Activated CD4-positive, alpha-beta memory T cell treated with anti-CD3 and anti-CD28 coated beads, Interleukin-2, amount 10 ng/mL, durations not matched to agents 7 days and 5 days (primary cell): ENCODE measurements around the gene FOXR1. TPM values are rescaled to one million over a fixed set of nuclear protein-coding genes. Genes with fewer than 3 reads are reported as not detected.

ENCODE experiments used
- total RNA-seq, 2 experiments: library from RNA; stranded (reverse); gene quantifications; one replicate each; pipeline ENCODE4 v1.2.3, GENCODE V29; 2021

FOXR1 gene
- total RNA-seq, 2 experiments from 2014 or later, result not detected

Other genes with a start within 250 kb of the FOXR1 start
- 100 to 1,000 TPM; 154 to 155 TPM for gene DDX6, start 180.6 kb upstream of the FOXR1 start, total RNA-seq
- under 1 TPM; 0.83 to 0.86 TPM for gene CXCR5, start 87.9 kb upstream of the FOXR1 start, total RNA-seq
- gene BCL9L, start 45.8 kb upstream of the FOXR1 start, total RNA-seq, result 10 to 100 TPM; 56.8 to 62.5 TPM
- gene UPK2, start 15.5 kb upstream of the FOXR1 start, total RNA-seq, result not detected
- 10 to 100 TPM; 34.6 to 35.0 TPM for gene CENATAC, start 26.4 kb downstream of the FOXR1 start, total RNA-seq
- 1,000 to 10,000 TPM; 1,257 to 1,287 TPM for gene RPS25, start 46.6 kb downstream of the FOXR1 start, total RNA-seq
- gene TRAPPC4, start 47.0 kb downstream of the FOXR1 start, total RNA-seq, result 10 to 100 TPM; 67.0 to 71.1 TPM
- 10 to 100 TPM; 31.6 to 33.9 TPM for gene SLC37A4, start 59.1 kb downstream of the FOXR1 start, total RNA-seq
- gene HYOU1, start 85.4 kb downstream of the FOXR1 start, total RNA-seq, result 100 to 1,000 TPM; 123 to 125 TPM
- 10 to 100 TPM; 30.6 to 36.1 TPM for gene VPS11, start 96.1 kb downstream of the FOXR1 start, total RNA-seq
- 10 to 100 TPM; 17.3 to 18.8 TPM for gene HMBS, start 113.1 kb downstream of the FOXR1 start, total RNA-seq
- 10 to 100 TPM; 57.3 to 58.4 TPM for gene DPAGT1, start 130.1 kb downstream of the FOXR1 start, total RNA-seq
- gene C2CD2L, start 135.6 kb downstream of the FOXR1 start, total RNA-seq, result 10 to 100 TPM; 28.5 to 29.2 TPM
- 10 to 100 TPM; 36.6 to 36.7 TPM for gene HINFP, start 149.8 kb downstream of the FOXR1 start, total RNA-seq
- not detected for gene ABCG4, start 177.3 kb downstream of the FOXR1 start, total RNA-seq
- gene NLRX1, start 197.0 kb downstream of the FOXR1 start, total RNA-seq, result 10 to 100 TPM; 19.2 to 21.9 TPM
- under 1 TPM; 0.33 to 0.35 TPM for gene NHERF4, start 213.7 kb downstream of the FOXR1 start, total RNA-seq
- gene CBL, start 234.6 kb downstream of the FOXR1 start, total RNA-seq, result 10 to 100 TPM; 45.0 to 47.0 TPM